ENCODE results near the gene MED1.

The MED1 gene

GRCh38 chr17:39365872-39366271 is 85.2 kb downstream of the MED1 start:
- H3K4me3 ChIP-seq (ENCODE audit: low read depth, low read length), result no peak overlapping the region
- DNase-seq (ENCODE audit: low read depth), result no peak
- no peak for TF ChIP-seq CTCF (IDR thresholded peaks at IDR 0.05; ENCODE audit: low read depth, low read length, missing control alignments)

GRCh38 chr17:39365242-39365641 is 85.8 kb downstream of the MED1 start:
- no peak for TF ChIP-seq CTCF (IDR thresholded peaks at IDR 0.05; ENCODE audit: low read depth, low read length, missing control alignments)
- no peak for DNase-seq (ENCODE audit: low read depth)
- H3K4me3 ChIP-seq (ENCODE audit: low read depth, low read length), result no peak overlapping the region

- H3K4me3 ChIP-seq (ENCODE audit: low read depth, low read length), result no peak overlapping the region
- no peak for DNase-seq (ENCODE audit: low read depth)
- TF ChIP-seq CTCF (IDR thresholded peaks at IDR 0.05; ENCODE audit: low read depth, low read length, missing control alignments), result no peak
Measured at GRCh38 chr17:39364236-39365025, 86.6 kb downstream of the MED1 start.

- no peak overlapping the region for H3K4me3 ChIP-seq (ENCODE audit: low read depth, low read length)
- no peak for DNase-seq (ENCODE audit: low read depth)
- no peak for TF ChIP-seq CTCF (IDR thresholded peaks at IDR 0.05; ENCODE audit: low read depth, low read length, missing control alignments)
Measured at GRCh38 chr17:39361064-39361463, 90.0 kb downstream of the MED1 start.

- TF ChIP-seq CTCF (IDR thresholded peaks at IDR 0.05; ENCODE audit: low read depth, low read length, missing control alignments), result no peak
- no peak overlapping the region for H3K4me3 ChIP-seq (ENCODE audit: low read depth, low read length)
- no peak for DNase-seq (ENCODE audit: low read depth)
Measured at GRCh38 chr17:39360537-39360936, 90.5 kb downstream of the MED1 start.

- no peak for TF ChIP-seq CTCF (IDR thresholded peaks at IDR 0.05; ENCODE audit: low read depth, low read length, missing control alignments)
- no peak overlapping the region for H3K4me3 ChIP-seq (ENCODE audit: low read depth, low read length)
- no peak for DNase-seq (ENCODE audit: low read depth)
Measured at GRCh38 chr17:39359994-39360393, 91.1 kb downstream of the MED1 start.

GRCh38 chr17:39357986-39358385 is 93.1 kb downstream of the MED1 start:
- no peak for DNase-seq (ENCODE audit: low read depth)
- TF ChIP-seq CTCF (IDR thresholded peaks at IDR 0.05; ENCODE audit: low read depth, low read length, missing control alignments), result no peak

More at GRCh38 chr17:39357986-39358385, 93.1 kb downstream of the MED1 start:
- no peak overlapping the region for H3K4me3 ChIP-seq (ENCODE audit: low read depth, low read length)
